H1 (cell line): ENCODE measurements around the gene ZNF423. TPM values are rescaled to one million over a fixed set of nuclear protein-coding genes. Genes with fewer than 3 reads are reported as not detected.

Experiments
- CTCF ChIA-PET: fragments of 300-600 bp; sonication (Branson Sonifier 250); formaldehyde crosslinking; loops from one replicate; lab custom pipeline; 2021; ENCODE audit not compliant: partially characterized antibody; lab: Charles Lee
- POLR2A ChIA-PET: fragments of 300-600 bp; sonication (Branson Sonifier 250); formaldehyde crosslinking; loops from one replicate; lab custom pipeline; 2021; ENCODE audit warnings: inconsistent platforms; ENCODE audit not compliant: partially characterized antibody; lab: Charles Lee
- DNase-seq, 2 experiments: peaks; one replicate each; pipeline versions ENCODE4 v3.0.0 to v3.0.0-alpha.2; 2010 to 2022; ENCODE audit warnings: low spot score in 2 of 2, low read depth in 1 of 2, mixed read lengths in 1 of 2
- FAIRE-seq: peaks from 2 replicates; lab custom pipeline; 2011; peaks lifted over from hg19 to GRCh38; lab: Jason Lieb, UNC
- H2AFZ ChIP-seq: 2 replicates; pipeline ENCODE4 v1.8.1; 2012; ENCODE audit warnings: low read length, inconsistent platforms
- H2AK5ac ChIP-seq: 2 replicates; pipeline ENCODE4 v1.6.1; 2013; ENCODE audit warnings: low read depth, low read length
- H2BK120ac ChIP-seq: replicated peaks from 2 replicates; pipeline ENCODE3; 2013; ENCODE audit warnings: low read depth, low read length, inconsistent platforms
- H2BK12ac ChIP-seq: 2 replicates; pipeline ENCODE4 v1.6.1; 2013; ENCODE audit warnings: low read depth, low read length
- H2BK15ac ChIP-seq: 2 replicates; pipeline ENCODE4 v1.6.1; 2013; ENCODE audit warnings: low read length
- H2BK20ac ChIP-seq: 2 replicates; pipeline ENCODE4 v1.6.1; 2013; ENCODE audit warnings: low read length
- H2BK5ac ChIP-seq: 2 replicates; pipeline ENCODE4 v1.6.1; 2013; ENCODE audit warnings: low read depth, low read length
- H3K14ac ChIP-seq: 2 replicates; pipeline ENCODE4 v1.6.1; 2013; ENCODE audit warnings: inconsistent platforms; ENCODE audit not compliant: insufficient read length
- H3K18ac ChIP-seq: 2 replicates; pipeline ENCODE4 v1.6.1; 2013; ENCODE audit warnings: low read length; ENCODE audit errors: extremely low read depth
- H3K23ac ChIP-seq: 2 replicates; pipeline ENCODE4 v1.6.1; 2013; ENCODE audit warnings: inconsistent platforms; ENCODE audit not compliant: insufficient read length
- H3K23me2 ChIP-seq: 2 replicates; pipeline ENCODE4 v1.6.1; 2013; ENCODE audit warnings: low read depth, low read length
- H3K27ac ChIP-seq: 2 replicates; pipeline ENCODE4 v1.6.1; 2011; ENCODE audit warnings: low read depth, low read length, inconsistent platforms
- H3K27me3 ChIP-seq, 4 experiments: replicated peaks in 1 of 4; 1 replicate in 1 of 4; 2 replicates in 3 of 4; pipeline versions ENCODE4 v1.6.1 to v1.8.1; 2011 to 2013; ENCODE audit warnings: low read length in 3 of 4, mild to moderate bottlenecking in 3 of 4, inconsistent platforms in 2 of 4, mixed read lengths in 2 of 4, moderate library complexity in 1 of 4; ENCODE audit not compliant: control insufficient read depth in 3 of 4, insufficient read depth in 3 of 4; ENCODE audit errors: extremely low read depth in 1 of 4
- H3K36me3 ChIP-seq, 4 experiments: 2 replicates each; pipeline versions ENCODE4 v1.6.1 to v1.8.1; 2011 to 2013; ENCODE audit warnings: mild to moderate bottlenecking in 4 of 4, low read length in 3 of 4, moderate library complexity in 2 of 4, control low read depth in 1 of 4, inconsistent platforms in 1 of 4; ENCODE audit not compliant: insufficient read depth in 4 of 4, control insufficient read depth in 2 of 4
- H3K4ac ChIP-seq: replicated peaks from 2 replicates; pipeline ENCODE3; 2013; ENCODE audit warnings: low read length, low read depth, mixed read lengths, inconsistent platforms; ENCODE audit not compliant: insufficient read length
- H3K4me1 ChIP-seq, 4 experiments: replicated peaks in 1 of 4; 1 replicate in 1 of 4; 2 replicates in 3 of 4; pipeline versions ENCODE4 v1.6.1 to v1.8.1; 2011 to 2013; ENCODE audit warnings: low read length in 3 of 4, inconsistent platforms in 2 of 4, mixed read lengths in 1 of 4; ENCODE audit not compliant: insufficient read depth in 4 of 4, control insufficient read depth in 3 of 4
- H3K4me2 ChIP-seq, 2 experiments: 2 replicates each; pipeline versions ENCODE4 v1.6.1 to v1.8.1; 2011 to 2013; ENCODE audit warnings: low read depth in 2 of 2, low read length in 2 of 2, control low read depth in 1 of 2, inconsistent platforms in 1 of 2, mild to moderate bottlenecking in 1 of 2; ENCODE audit not compliant: insufficient read depth in 1 of 2
- H3K4me3 ChIP-seq, 4 experiments: fragments of 200-600, 300-600 bp in 1 of 4; sonication (generic), shearing (Covaris generic), sonication (Bioruptor Twin) in 1 of 4; 2 replicates each; pipeline versions ENCODE4 v1.5.1 to v1.8.1; 2011 to 2016; ENCODE audit warnings: low read length in 4 of 4, low read depth in 3 of 4, control low read depth in 2 of 4, inconsistent platforms in 2 of 4, mild to moderate bottlenecking in 2 of 4, mixed read lengths in 1 of 4, moderate library complexity in 1 of 4; ENCODE audit not compliant: insufficient read depth in 2 of 4; ENCODE audit errors: extremely low read depth in 1 of 4
- H3K56ac ChIP-seq: replicated peaks from 2 replicates; pipeline ENCODE3; 2013; ENCODE audit warnings: low read depth, mild to moderate bottlenecking, mixed read lengths, low read length, inconsistent platforms; ENCODE audit not compliant: insufficient read length
- H3K79me1 ChIP-seq: 2 replicates; pipeline ENCODE4 v1.6.1; 2013; ENCODE audit warnings: low read depth, low read length, control low read depth
- H3K79me2 ChIP-seq, 2 experiments: 2 replicates each; pipeline versions ENCODE4 v1.6.1 to v1.8.1; 2012 to 2013; ENCODE audit warnings: low read length in 2 of 2, mild to moderate bottlenecking in 2 of 2, inconsistent platforms in 1 of 2; ENCODE audit not compliant: insufficient read depth in 2 of 2, control insufficient read depth in 1 of 2
- H3K9ac ChIP-seq, 4 experiments: replicated peaks in 1 of 4; 1 replicate in 1 of 4; 2 replicates in 3 of 4; pipeline versions ENCODE4 v1.6.1 to v1.8.1; 2011 to 2013; ENCODE audit warnings: low read depth in 3 of 4, low read length in 3 of 4, control low read depth in 2 of 4, mild to moderate bottlenecking in 2 of 4, moderate library complexity in 2 of 4, inconsistent platforms in 1 of 4; ENCODE audit errors: extremely low read depth in 1 of 4
- H3K9me3 ChIP-seq, 2 experiments: 2 replicates each; pipeline versions ENCODE4 v1.6.1 to v1.8.1; 2012 to 2013; ENCODE audit warnings: mild to moderate bottlenecking in 2 of 2, moderate library complexity in 2 of 2, control low read depth in 1 of 2, inconsistent platforms in 1 of 2, low read depth in 1 of 2, low read length in 1 of 2, mixed read lengths in 1 of 2; ENCODE audit not compliant: insufficient read depth in 2 of 2
- H4K20me1 ChIP-seq, 2 experiments: replicated peaks in 1 of 2; 2 replicates each; pipeline versions ENCODE3 to v1.8.1; 2011 to 2013; ENCODE audit warnings: inconsistent platforms in 2 of 2, low read length in 2 of 2, mild to moderate bottlenecking in 1 of 2; ENCODE audit not compliant: insufficient read depth in 2 of 2, control insufficient read depth in 1 of 2
- H4K5ac ChIP-seq: 2 replicates; pipeline ENCODE4 v1.6.1; 2013; ENCODE audit warnings: low read length, low read depth, mixed read lengths, inconsistent platforms; ENCODE audit not compliant: insufficient read length
- H4K8ac ChIP-seq: 2 replicates; pipeline ENCODE4 v1.8.0; 2013; ENCODE audit warnings: mild to moderate bottlenecking, moderate library complexity, low read length, inconsistent platforms; ENCODE audit not compliant: insufficient read depth; ENCODE audit errors: extremely low read depth
- H4K91ac ChIP-seq: replicated peaks from 2 replicates; pipeline ENCODE3; 2013; ENCODE audit warnings: low read length, mixed read lengths, inconsistent platforms; ENCODE audit not compliant: insufficient read length
- ASH2L ChIP-seq: fragments of 200-600, 300-600 bp; sonication (generic); IDR thresholded peaks from one replicate; pipeline ENCODE4 v1.7.1; 2017; ENCODE audit warnings: low read length
- BRCA1 ChIP-seq: IDR thresholded peaks from 2 replicates; pipeline ENCODE4 v1.6.1; 2012; ENCODE audit warnings: low read depth, low read length, improper control_type of control experiment
- CBX8 ChIP-seq: fragments of 300-800, 300-1000 bp; sonication (generic); IDR thresholded peaks from 2 replicates; pipeline ENCODE4 v1.7.1; 2016; ENCODE audit warnings: low read depth, low read length, borderline replicate concordance
- EP300 ChIP-seq, 2 experiments: IDR thresholded peaks; 1 replicate in 1 of 2; 2 replicates in 1 of 2; pipeline ENCODE4 v1.6.1; 2011 to 2012; ENCODE audit warnings: low read depth in 2 of 2, low read length in 2 of 2, mild to moderate bottlenecking in 2 of 2, borderline replicate concordance in 1 of 2, inconsistent platforms in 1 of 2, moderate library complexity in 1 of 2
- GTF2F1 ChIP-seq: IDR thresholded peaks from 2 replicates; pipeline ENCODE4 v1.6.1; 2012; ENCODE audit warnings: low read depth, low read length, improper control_type of control experiment, borderline replicate concordance
- HDAC6 ChIP-seq: IDR thresholded peaks from one replicate; pipeline ENCODE4 v1.7.1; 2012; ENCODE audit warnings: low read depth, mild to moderate bottlenecking, inconsistent platforms, low read length, moderate library complexity
- KDM5A ChIP-seq: fragments of 200-600 bp; IDR thresholded peaks from 2 replicates; pipeline ENCODE4 v1.7.1; 2012; ENCODE audit warnings: mild to moderate bottlenecking, low read length, inconsistent platforms, mixed read lengths
- PHF8 ChIP-seq: fragments of 200-600 bp; sonication (generic); conservative IDR thresholded peaks from 2 replicates; pipeline ENCODE4 v1.7.1; 2012; ENCODE audit warnings: low read depth, mild to moderate bottlenecking, inconsistent platforms, low read length, moderate library complexity
- SP2 ChIP-seq: IDR thresholded peaks from 2 replicates; pipeline ENCODE4 v1.6.1; 2012; ENCODE audit warnings: mild to moderate bottlenecking, low read length, inconsistent platforms
- TAF7 ChIP-seq: optimal IDR thresholded peaks from 2 replicates; pipeline ENCODE3; 2011; ENCODE audit warnings: low read depth, mild to moderate bottlenecking, inconsistent platforms, low read length, moderate library complexity, borderline replicate concordance
- WGBS, 2 experiments: shearing (Covaris generic) in 1 of 2; methylation state at CpG; one replicate each; pipeline versions ENCODE4 v1.1.6 to v1.1.7; 2013 to 2015; ENCODE audit warnings: low lambda C conversion rate in 2 of 2, mixed read lengths in 2 of 2, inconsistent platforms in 1 of 2, low coverage in 1 of 2, missing lambda C conversion rate in 1 of 2; ENCODE audit not compliant: insufficient replicate concordance in 2 of 2, insufficient coverage in 1 of 2, insufficient read length in 1 of 2; ENCODE audit errors: extremely low coverage in 1 of 2, missing lambda C conversion rate in 1 of 2; 5-methylcytosine and 5-hydroxymethylcytosine counted together
- polyA plus RNA-seq, 7 experiments: library from polyadenylated mRNA; depleted of rRNA in 3 of 7; stranded (reverse) in 5 of 7; unstranded in 2 of 7; fragments of >200 nt in 5 of 7; fragments of 200-250 nt in 2 of 7; gene quantifications; 1 replicate in 5 of 7; 2 replicates in 1 of 7; 4 replicates in 1 of 7; pipeline versions ENCODE4 v1.2.1 to v1.2.3, GENCODE V29; 2011 to 2013; ENCODE audit warnings: missing spikeins in 2 of 7, mixed read lengths in 2 of 7
- total RNA-seq: library from RNA; stranded (reverse); fragmentation: NEBNext Ultra II Directional; extraction: Animal tissue kit (Norgen Biotek cat#: 25700); gene quantifications from 2 replicates; pipeline ENCODE4 v1.2.1, GENCODE V29; 2021
- TF ChIP-seq, protein P1 (sequence below): IDR thresholded peaks from 2 replicates; pipeline ENCODE4 v1.6.1; 2012; ENCODE audit warnings: inconsistent platforms
- TF ChIP-seq, protein P2 (sequence below): IDR thresholded peaks from 2 replicates; pipeline ENCODE4 v1.6.1; 2012; ENCODE audit warnings: inconsistent platforms

The ZNF423 gene
- total and polyA plus RNA-seq, 2 of the 8 experiments (the other 6 are each of a cell fraction or from before 2014, with no cell fraction given): 38.2 to 52.3 TPM

DNA sequence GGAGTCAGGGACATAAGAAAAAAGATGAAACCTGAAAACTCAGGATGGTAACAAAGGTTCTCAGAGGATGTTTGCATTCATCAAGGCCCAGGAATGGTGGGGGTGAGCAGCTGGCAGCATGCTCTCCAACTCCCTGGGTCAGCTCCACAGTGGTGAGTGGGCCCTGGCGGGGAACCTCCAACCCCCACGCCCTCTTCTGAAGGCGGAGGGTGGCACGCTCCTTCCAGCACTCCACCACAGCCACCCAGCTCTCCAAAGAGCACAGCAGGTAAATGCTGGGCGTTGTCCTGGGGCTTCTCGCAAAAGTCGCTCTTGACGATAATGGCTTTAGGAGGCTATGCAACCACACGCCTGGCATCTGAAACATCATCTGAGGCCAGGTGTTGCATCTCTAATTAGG lies 308.5 kb downstream of the ZNF423 start:
- no peak overlapping the region for H3K27ac ChIP-seq
- no peak for FAIRE-seq
- H2BK120ac ChIP-seq: no peak overlapping the region
- no peak overlapping the region for H2BK15ac ChIP-seq
- no peak overlapping the region for H3K4ac ChIP-seq
- no peaks in the 10 kb centered on the region for H3K23me2 ChIP-seq
- no peak overlapping the region for H2AK5ac ChIP-seq
- no peak overlapping the region for H3K23ac ChIP-seq
- no peaks in the 10 kb centered on the region for H3K27me3 ChIP-seq
- ChIA-PET CTCF (interaction anchor here (0.6 to 13.1 kb wide), 6 partner anchors 9 to 82 kb away, joined by 4 to 165 read pairs (median 16); no protein-coding TSS in a partner anchor), POLR2A (no interaction called here)
- H3K9ac ChIP-seq: no peak overlapping the region
- H4K8ac ChIP-seq: no peak overlapping the region
- H3K4me2 ChIP-seq: no peak overlapping the region
- no peak overlapping the region for H3K18ac ChIP-seq
- peaks cover 0 to 12% (median 5%) of the 10 kb centered on the region in 4 experiments; a peak in 5 of 7 replicates for H3K4me1 ChIP-seq
- H3K79me1 ChIP-seq: peaks cover 4% of the 10 kb centered on the region
- DNase-seq: no peak
- no peak overlapping the region for H2BK20ac ChIP-seq
- WGBS, 2 experiments: 89% methylated on average over 9 of the region's 9 CpGs; no CpG with 5 or more reads in 1 of the 2 experiments
- no peak overlapping the region for H4K5ac ChIP-seq
- H3K56ac ChIP-seq: no peak overlapping the region
- H3K79me2 ChIP-seq: peaks cover 0 to 2% of the 10 kb centered on the region in 2 experiments; a peak in 1 of 4 replicates
- H3K4me3 ChIP-seq: no peak overlapping the region
- H3K36me3 ChIP-seq: no peaks in the 10 kb centered on the region
- no peak overlapping the region for H2BK5ac ChIP-seq
- no peak overlapping the region for H3K14ac ChIP-seq
- H3K9me3 ChIP-seq: no peaks in the 10 kb centered on the region
- H4K91ac ChIP-seq: no peak overlapping the region
- H2BK12ac ChIP-seq: no peak overlapping the region
- H2AFZ ChIP-seq: no peak overlapping the region
- peaks cover 3 to 8% of the 10 kb centered on the region in 2 experiments for H4K20me1 ChIP-seq
- TF ChIP-seq EP300 (IDR thresholded peaks at IDR 0.05; ENCODE audit: borderline replicate concordance in 1 of 2, low read depth in 2 of 2, low read length in 2 of 2) (no peak), ASH2L (no peak), GTF2F1 (no peak), SP2 (no peak), HDAC6 (no peak), TAF7 (no peak), PHF8 (no peak), KDM5A (no peak), BRCA1 (no peak), CBX8 (no peak)
- TF ChIP-seq, protein P1, sequence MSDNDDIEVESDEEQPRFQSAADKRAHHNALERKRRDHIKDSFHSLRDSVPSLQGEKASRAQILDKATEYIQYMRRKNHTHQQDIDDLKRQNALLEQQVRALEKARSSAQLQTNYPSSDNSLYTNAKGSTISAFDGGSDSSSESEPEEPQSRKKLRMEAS: no peak
- TF ChIP-seq, protein P2, sequence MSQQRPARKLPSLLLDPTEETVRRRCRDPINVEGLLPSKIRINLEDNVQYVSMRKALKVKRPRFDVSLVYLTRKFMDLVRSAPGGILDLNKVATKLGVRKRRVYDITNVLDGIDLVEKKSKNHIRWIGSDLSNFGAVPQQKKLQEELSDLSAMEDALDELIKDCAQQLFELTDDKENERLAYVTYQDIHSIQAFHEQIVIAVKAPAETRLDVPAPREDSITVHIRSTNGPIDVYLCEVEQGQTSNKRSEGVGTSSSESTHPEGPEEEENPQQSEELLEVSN: no peak
